GM21423 (cell line): ENCODE data around the gene ADARB2.
"Not testable (repeated sequence)": the region's sequence is repeated elsewhere in the genome, so short reads cannot be mapped to it uniquely, and the experiment has no call there.

Experiments
- ATAC-seq: cut with Tn5 transposase; IDR thresholded peaks from one replicate; pipeline ENCODE4 v1.9.1; 2021; ENCODE audit warnings: mild to moderate bottlenecking, moderate library complexity; ENCODE audit not compliant: unreplicated experiment

The ADARB2 gene

GRCh38 chr10:1169186-1169885, 568.0 kb downstream of the ADARB2 start:
- ATAC-seq = no peak

GRCh38 chr10:1168763-1169162, 568.6 kb downstream of the ADARB2 start:
- ATAC-seq = no peak

GRCh38 chr10:1166828-1167275, 570.5 kb downstream of the ADARB2 start:
- no peak for ATAC-seq

- no peak for ATAC-seq
Measured at GRCh38 chr10:1166101-1166827, 571.1 kb downstream of the ADARB2 start.

- no peak for ATAC-seq
Measured at GRCh38 chr10:1163831-1164230, 573.5 kb downstream of the ADARB2 start.

- ATAC-seq = no peak
Measured at GRCh38 chr10:1163204-1163660, 574.1 kb downstream of the ADARB2 start.

GRCh38 chr10:1162481-1163203, 574.7 kb downstream of the ADARB2 start:
- ATAC-seq = no peak

- ATAC-seq = not testable (repeated sequence)
Measured at GRCh38 chr10:1161315-1161673, 576.0 kb downstream of the ADARB2 start.

GRCh38 chr10:1160561-1161314, 576.6 kb downstream of the ADARB2 start:
- ATAC-seq = no peak

- ATAC-seq = no peak
Measured at GRCh38 chr10:1159131-1160061, 577.9 kb downstream of the ADARB2 start.

GRCh38 chr10:1158536-1158935, 578.8 kb downstream of the ADARB2 start:
- ATAC-seq = not testable (repeated sequence)

- no peak for ATAC-seq
Measured at GRCh38 chr10:1158066-1158465, 579.3 kb downstream of the ADARB2 start.

- ATAC-seq = no peak
Measured at GRCh38 chr10:1157615-1157933, 579.8 kb downstream of the ADARB2 start.

- no peak for ATAC-seq
Measured at GRCh38 chr10:1156921-1157614, 580.3 kb downstream of the ADARB2 start.

GRCh38 chr10:1156616-1156886, 580.8 kb downstream of the ADARB2 start:
- no peak for ATAC-seq

- ATAC-seq = no peak
Measured at GRCh38 chr10:1155791-1156615, 581.3 kb downstream of the ADARB2 start.

GRCh38 chr10:1154531-1155295, 582.6 kb downstream of the ADARB2 start:
- no peak for ATAC-seq

- ATAC-seq = no peak
Measured at GRCh38 chr10:1153805-1154351, 583.4 kb downstream of the ADARB2 start.
